Activated T-cell treated with anti-CD3 and anti-CD28 coated beads for 1 hour (primary cell): Measurements from ENCODE around the gene CHN1.

ENCODE experiments used
- DNase-seq: peaks from one replicate; pipeline ENCODE4 v3.0.0-alpha.2; 2020; ENCODE audit warnings: low read depth

Gene CHN1

DNA sequence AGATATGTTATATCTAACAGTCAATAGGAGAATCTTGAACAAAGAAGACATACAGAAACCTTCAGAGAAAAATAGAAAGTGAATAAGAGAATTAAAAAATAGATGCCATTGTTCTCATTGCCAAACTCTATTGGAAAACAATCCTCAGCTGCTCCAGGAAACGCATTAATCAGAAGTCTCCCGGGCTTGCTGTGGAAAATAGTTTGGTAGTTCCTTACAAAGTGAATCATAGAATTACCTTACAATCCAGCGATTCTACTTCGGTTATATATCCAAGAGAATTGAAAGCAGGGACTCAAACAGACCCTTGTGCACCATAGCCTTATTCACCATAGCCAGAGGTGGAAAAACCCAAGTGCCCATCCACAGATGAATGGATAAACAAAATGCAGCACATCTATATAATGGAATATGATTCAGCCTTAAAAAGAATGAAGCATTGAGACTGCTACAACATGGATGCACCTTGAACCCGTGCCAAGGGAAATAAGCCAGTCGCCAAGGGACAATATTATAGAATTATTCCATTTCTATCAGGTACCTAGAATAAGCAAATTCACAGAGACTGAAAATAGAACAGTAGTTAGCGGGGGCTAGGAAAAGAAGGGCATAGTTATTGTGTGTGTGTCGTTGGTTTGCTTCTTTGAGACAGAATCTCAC lies 219.0 kb downstream of the CHN1 start:
- DNase-seq = no peak

DNA sequence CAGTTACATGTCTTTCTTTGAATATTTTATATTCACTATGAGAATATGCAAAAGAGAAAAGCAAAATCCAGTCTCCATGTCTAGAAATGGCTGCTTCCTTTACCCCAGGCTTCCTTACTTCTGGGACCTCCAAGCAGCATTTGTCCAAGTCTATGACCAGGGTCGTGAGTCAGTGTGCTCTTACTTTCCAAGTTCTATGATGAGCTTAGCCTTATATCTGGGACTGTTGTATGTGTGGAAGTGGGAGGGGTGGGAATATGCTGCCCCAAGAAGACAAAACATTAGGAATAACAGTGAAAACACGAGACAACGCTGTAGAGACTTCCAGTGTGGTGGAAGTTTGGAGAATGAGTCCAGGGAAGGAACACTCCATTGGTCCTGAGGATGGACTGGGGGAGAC lies 219.7 kb downstream of the CHN1 start:
- DNase-seq = no peak

DNA sequence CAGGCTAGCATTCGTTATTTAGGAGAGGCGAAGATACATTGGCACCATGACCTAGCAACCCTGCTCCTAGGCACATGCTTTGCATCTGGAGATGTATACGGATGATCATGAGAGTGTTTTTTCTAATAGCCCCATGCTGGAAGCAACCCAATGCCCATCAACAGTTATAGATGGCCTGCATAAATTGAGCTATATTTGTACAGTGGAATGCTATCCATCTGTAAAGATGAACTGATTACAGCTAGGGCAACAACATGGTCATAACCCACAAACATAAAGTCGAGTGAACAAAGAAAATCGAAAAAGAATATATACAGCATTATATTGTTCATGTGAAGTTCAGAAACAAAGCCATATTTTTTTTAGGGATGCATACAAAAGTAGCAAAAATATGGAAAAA lies 220.3 kb downstream of the CHN1 start:
- no peak for DNase-seq

DNA sequence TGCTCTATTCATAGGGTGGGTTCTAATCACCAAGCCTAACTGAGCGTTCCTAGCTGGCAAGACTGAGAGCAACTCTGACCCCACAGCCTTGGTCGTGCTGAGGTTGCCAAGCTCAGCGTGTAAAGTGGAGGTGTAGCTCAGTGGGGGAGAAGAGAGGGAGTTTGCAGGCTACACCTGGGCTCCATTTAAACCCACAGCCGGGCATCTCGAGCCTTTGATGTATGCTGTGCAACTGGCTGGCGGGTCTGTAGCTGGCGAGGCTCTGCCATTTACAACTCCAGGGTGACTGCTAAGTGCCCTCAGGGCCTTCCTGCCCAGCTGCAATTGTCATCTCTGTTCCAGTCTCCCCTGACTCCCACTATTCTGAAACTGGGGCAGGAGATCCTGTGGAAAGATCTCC lies 220.9 kb downstream of the CHN1 start:
- no peak for DNase-seq

DNA sequence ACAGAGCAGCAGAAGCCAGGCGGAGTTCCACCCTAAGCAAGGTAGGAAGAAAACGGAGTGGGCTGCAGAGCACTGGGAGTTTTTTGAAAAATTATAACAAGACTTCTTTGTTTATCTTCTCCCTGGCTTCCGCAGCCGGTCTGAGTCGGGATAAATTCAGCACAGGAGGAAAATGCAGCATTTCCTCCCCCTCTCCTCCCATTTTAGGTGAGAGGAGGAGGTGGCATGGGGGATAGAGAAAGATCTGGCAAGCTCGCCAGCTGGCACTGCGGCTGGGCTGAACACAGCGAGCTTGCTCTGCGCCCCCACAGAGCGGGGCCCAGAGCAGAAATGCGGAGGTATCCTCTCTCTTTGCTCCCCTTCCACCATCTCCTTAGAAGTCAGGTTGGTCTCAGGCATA lies 223.2 kb downstream of the CHN1 start:
- DNase-seq = no peak

DNA sequence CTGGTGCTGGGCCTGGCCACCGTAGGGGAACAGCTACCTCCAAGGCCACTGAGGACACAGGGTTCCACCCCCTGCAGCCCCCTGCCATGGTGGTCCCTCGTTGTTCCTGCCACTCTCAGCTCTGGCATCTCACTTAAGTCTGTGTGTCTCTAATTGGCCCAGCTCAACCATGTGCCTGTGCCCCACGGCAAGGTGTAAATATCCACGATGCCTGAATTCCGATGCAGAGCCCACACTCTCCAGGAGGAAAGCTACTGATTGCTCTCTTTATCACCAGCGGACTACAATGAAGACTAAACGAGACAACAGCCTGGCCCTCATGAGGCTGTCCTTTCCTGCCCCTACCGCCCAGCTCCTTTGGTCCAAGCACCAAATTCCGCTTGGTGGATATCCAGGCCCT lies 223.9 kb downstream of the CHN1 start:
- DNase-seq = no peak

DNA sequence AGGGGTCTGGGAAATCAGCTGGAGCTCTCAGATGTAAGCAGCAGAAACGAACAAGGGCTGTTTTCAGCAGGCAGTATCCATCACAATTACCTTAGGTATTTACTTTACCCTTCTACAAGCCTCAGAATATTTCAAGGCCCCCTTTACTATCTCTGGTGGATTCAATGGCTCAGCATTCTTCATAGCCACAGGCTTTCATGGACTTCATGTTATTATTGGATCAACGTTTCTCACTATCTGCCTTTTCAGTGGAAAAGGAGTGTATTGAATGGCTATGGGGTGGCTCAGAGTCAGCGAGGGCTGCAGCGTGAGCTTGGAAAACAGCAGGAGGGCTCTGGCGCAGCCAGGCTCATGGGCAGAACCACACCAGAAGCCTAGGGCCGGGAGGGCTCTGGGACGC lies 224.3 kb downstream of the CHN1 start:
- DNase-seq = no peak

DNA sequence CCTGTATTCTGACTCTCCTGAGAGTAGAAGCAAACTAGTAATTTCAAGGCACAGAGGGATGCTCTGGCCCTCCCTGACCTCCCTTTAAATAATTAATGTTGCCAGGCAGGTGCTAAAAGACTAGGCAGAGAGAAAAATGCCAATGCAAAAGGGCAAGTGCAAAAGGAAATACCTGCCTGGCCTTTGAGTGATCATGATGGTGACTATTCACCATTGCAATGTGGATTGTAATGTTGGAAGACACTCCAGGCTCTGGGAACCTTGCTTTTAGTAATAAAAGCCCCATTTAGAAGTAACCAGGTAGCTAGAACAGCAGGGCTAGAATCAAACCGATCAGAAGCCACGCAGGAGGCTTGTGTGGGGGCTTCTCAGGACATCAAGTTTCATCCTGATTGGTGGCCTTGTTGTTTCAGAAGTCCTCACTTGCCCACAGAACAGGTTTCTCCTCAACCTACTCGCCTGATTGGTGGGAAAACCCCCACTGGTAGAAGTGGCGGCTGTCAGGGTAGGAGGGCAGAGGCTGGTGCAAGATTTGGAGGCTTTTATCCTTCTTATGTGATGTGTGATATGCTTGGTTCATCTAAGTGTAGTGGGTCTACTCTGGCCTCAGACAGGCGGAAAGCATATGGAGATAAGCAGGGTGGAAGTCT lies 224.9 kb downstream of the CHN1 start:
- DNase-seq = no peak

DNA sequence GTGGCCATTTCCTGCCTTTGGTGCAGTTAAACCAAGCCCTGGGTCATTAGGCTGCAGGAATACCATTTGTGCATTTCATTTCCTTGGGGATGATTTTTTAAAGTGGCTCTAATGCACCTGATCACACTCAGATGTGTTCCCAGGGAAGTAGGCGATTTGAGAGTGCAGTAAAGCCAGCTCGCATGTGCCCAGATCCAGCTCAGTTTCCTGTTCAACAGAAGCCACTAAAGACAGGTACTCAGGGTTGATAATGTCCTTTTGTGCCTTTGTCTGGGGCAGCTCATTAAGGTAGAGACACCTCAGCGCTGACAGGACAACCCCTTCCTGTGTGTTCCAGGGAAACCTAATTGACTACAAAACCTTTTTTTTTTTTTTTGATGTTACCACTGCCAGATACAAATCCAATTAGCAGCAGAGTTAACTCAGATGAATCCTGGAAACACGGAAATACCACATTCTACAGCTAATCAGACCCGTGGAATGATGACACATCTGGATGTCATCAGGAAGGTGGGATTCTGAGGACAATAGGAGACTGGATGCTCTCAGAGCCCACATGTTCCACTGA lies 225.7 kb downstream of the CHN1 start:
- DNase-seq = no peak

DNA sequence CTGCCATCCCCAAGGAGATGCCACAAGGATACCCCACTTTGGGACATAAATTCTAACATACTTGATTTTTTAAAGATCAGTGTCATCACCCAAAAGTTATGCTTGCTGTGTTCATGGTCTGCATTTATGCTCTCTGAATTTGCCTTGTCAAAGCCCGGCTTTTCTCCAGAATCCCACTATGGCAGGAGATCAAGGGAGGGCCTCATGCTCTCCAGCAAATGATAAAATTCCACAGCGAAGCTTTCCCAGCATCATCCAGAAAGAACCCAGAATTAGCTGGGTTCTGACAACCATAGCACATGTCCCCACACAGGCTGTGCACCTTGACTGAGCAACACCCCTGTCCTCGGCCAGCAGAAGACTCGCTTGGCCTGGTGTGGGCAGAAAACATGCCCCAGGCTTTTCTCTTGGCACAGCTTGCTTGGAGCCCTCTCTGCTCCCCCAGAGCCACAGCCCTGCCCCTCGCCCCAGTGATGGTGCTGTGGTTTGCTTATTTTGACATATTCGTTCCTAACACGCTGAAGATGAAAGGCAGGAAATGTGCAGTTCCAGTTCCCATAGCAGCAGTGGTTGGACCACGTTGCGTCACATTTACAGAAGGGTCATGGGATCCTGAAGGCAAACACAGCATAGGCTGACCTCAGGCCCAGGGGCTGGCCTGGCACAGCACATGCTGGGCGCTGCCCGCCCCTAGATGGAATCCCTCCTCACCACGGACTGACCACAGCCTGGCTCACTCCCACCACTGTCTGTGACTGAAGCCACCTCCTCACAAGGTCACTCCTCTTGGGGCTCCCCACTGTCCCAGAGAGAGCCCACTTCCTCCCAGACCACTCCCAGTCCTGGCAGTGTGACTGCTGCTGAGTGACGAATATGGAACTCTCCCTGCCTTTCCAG lies 226.8 kb downstream of the CHN1 start:
- DNase-seq = peak; percentile 45

DNA sequence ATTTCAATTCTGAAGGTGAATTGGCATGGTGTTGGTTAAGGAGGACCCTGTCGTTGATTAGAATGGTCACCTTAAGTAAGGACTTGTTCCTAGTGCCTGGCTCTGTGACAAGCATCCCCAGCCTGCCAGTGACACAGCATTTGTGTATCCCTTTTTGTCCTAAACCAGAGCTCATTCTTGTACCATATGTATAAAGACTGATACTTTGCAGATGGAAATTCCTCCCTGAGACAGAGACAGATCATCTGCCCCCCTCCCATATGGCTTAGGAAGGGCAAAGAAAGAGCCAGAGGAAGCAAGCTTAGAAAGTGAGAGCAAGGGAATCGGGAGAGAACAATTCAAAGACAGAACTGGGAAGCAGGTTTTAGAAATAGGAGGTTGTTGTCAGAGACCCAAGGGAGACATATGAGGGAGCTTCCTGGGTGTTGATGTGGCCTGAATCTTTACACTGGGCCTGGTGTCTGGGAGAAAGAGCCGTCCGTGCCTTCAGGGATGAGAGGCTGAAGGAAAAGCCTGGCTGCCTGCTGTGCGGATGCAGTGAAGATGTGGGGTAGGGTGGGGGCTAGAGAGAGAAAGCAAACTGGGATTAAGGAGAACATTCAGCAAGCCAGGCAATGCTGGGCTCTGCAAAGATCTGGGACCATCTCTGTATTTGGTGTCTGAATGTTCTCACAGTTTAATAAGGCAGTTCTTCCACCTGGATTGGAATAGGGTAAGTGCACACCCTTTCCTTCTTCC lies 227.7 kb downstream of the CHN1 start:
- no peak for DNase-seq

DNA sequence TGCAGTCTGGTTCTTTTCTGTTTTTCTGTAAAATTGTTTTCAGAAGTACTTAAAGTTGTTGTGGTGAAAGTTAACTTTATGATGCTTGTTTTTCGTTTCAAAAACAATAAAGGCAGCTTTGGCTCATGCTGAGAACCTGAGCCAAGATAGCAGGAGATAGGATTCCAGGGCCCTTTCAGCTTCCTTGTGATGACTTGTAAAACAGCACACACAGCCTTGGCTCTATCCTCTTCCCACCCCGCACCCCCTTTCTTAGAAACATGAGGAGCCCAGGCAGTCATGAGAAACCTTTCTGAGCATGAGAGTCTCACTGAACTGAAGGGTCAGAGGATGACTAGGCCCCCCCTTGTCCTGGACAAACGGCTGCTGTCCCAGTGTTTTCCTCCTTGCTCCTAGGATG lies 228.5 kb downstream of the CHN1 start:
- no peak for DNase-seq

DNA sequence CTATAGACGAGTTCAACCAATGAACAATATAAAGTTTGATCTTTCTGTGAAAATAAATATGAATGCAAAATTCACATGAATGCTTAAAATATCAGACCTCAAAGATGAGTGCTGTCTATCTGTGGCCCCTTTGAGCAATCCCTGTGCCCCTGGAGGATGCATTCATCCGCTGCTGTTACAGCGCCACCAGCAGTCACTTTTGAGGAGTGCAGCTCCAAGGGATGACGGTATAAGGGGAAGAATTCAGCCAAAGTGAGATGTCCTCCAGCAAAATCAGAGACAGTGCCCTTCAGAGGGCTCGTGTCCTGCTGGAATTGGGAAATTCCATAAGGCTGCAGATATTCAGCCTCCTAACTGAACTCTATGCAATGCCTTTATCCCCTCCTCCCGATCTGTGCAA lies 229.0 kb downstream of the CHN1 start:
- DNase-seq = no peak

DNA sequence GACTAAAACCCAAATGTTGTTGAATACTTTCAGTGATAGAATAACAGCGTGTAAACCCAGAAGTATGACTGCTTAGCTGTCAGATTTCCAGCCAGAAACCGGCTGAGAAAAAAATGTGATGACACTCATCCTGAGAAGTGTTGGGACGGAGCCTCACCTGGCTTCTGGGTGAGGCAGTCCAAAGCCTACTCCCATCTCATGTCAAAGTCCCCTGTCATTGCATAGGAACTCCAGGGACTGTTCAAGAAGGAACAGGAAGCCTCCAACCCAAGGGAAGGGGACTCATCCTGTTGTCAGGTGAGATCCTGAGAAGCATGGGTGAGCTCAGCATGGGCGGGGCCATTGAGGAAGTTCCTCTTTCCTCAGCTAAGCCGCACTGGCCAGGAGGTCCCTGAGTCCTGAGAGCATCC lies 229.6 kb downstream of the CHN1 start:
- no peak for DNase-seq

DNA sequence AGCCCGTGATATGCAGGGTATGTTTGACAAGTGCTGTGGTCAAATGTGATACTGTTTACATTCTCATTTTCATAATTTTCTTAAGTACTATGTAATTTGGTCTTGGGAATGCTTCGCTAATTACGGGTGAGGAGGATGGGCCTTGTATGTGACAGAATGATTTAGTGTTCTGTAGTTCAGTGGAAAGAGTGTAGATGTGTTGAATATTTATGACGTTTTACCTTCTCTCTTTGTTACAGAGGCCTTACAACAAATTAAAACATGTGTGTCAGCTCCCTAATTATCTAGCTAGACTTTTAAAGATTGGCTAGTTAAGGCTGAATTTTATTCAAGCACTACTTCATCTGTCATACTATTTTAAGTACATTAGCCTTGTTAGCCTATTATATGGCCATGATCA lies 230.3 kb downstream of the CHN1 start:
- DNase-seq = no peak

DNA sequence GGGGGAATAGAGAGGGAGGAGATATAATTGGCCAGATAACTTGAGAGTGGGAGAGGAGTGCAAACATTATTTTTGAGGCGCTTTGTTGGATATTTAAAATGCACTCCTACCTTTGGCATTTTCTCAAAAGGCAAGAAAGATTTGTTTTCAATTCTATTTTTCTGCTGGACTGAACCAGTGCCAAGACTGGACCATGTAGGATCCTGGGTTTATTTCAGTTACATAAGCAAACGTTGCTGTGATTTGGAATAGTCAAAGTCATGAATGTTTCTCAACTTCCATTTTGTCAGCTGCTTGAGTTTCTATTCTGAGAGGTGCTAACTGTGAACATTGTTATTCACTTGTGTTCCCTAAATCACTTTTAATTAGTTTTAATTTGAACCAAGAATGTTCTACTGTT lies 232.0 kb downstream of the CHN1 start:
- DNase-seq = no peak

DNA sequence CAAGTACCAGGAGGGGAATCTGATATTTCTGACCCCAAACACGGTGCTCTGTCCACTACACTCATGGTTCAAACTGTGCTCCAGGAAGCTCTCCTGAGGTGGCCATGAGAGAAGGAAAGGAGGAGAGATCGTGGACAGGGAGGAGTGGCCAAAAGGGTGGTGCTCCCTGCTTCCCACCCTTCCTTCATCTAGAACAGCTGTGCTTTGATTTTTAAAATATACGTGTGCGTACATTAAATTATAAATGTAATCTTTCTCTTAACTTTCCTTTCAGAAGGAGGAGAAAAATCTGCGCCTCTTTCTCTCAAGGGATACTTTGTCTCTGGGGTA lies 232.7 kb downstream of the CHN1 start:
- no peak for DNase-seq

DNA sequence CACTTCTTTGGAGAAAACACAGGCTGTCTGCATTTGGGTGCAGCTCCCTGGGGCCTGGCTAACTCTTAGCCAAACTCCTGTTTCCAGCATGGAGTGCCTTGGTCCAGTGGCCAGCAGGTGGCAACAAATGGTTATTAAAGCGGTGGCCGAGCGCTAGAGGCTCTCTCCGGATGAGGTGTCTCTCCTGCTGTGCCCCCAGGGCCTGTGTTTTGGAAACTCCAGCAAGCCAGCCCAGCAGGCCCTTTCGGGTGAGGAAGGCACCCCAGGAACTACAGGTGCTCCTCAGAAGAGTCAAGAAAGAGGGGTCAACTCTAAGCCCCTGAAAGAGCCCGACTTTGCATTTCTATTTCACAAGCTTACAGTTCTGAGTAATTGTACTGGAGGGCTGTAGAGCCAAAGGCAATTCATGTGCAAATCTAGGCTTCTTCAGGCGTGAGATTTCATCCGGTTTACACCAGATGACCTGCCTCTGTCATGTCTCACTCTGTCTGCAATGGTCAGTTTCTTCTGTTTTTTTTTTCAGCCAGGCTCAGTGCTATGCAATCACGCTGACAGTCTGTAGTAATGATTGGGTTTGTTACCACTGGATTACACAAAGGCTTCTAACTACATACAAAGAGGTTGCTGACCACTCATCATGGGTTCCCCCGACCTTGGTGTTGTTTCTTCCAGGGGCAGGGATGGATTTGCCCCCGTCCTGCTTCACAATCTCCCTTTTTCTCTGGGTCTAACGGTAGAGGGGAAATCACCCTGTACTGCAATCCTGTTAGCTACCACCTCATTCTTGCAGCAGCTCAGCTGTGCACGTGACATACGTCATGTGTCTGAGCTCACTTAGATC lies 233.3 kb downstream of the CHN1 start:
- DNase-seq = no peak

DNA sequence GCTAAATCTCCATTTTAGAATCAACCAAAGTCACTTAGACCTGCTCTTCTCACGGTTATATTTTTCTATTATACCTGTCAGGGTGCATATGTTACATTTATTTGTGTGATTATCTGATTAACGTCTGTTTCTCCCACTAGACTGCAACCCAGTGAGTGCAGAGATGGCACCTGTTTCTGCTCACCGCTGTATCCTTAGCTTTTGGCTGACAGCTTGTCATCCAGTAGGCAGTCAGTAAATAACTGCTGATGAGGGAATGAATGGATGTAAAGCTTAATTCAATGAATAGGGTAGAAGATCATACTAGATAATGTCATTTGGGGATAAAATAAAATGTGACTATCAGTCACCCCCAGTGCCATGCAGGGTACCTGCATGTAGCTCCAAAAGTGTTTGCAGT lies 234.0 kb downstream of the CHN1 start:
- DNase-seq = no peak

DNA sequence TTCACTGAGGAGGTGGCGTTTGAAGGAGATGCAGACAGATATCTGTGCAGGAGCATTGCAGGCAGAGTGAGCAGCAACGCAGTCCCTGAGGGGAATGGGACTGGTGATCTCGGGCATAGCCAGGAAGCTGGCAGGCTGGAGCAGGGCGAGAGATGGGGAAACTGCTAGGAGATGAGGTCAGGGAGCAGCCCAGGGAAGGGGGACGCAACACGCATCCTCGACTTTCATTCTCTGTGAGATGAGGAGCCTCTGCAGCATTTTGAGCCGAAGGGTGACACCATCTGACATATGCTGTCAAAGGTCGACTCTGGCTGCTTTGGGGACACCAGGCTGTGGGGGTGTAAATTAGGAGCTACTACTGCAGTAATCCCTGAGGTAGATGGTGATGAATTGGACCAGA lies 236.6 kb downstream of the CHN1 start:
- DNase-seq = no peak

DNA sequence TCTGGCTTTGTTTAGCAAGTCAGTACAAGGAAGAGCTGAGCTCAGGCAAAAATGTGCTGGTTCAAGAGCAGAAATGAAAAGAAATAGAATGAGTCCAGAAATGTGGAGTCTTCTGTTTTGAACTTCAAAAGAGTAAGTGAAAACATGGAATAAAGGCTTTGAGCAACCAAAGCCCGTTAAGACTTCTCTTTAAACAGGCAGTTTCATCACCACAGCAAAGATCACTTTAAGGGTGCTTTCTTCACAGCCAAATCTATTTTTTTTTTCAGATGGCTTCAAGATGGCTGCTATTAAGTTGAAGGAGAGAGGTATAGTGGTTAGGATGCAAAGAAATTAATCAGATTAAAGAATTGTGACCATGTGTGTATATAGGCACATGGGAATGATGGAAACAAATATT lies 238.9 kb downstream of the CHN1 start:
- DNase-seq = no peak
